GM23248 (cell line): ENCODE data around the gene MTA2. TPM values are rescaled to one million over a fixed set of nuclear protein-coding genes. Genes with fewer than 3 reads are reported as not detected.
A peak's percentile ranks its signal among the peaks of the same experiment; 100 is the strongest.

Source experiments
- DNase-seq: peaks from one replicate; pipeline ENCODE4 v3.0.0-alpha.2; 2015
- H2AFZ ChIP-seq: fragments of 200-600 bp; sonication (generic); 2 replicates; pipeline ENCODE4 v1.6.1; 2016; ENCODE audit warnings: antibody characterized with exemption
- H3F3A ChIP-seq: fragments of 200-600 bp; sonication (generic); 2 replicates; pipeline ENCODE4 v1.6.1; 2016; ENCODE audit warnings: mild to moderate bottlenecking, antibody characterized with exemption, mixed run types; ENCODE audit not compliant: insufficient read depth
- H3K27ac ChIP-seq: fragments of 200-600 bp; sonication (generic); 2 replicates; pipeline ENCODE4 v1.5.1; 2016; ENCODE audit warnings: mild to moderate bottlenecking
- H3K27me3 ChIP-seq: fragments of 200-600 bp; sonication (generic); replicated peaks from 2 replicates; pipeline ENCODE4 v1.6.1; 2016; ENCODE audit warnings: mild to moderate bottlenecking; ENCODE audit not compliant: insufficient read depth
- H3K36me3 ChIP-seq: fragments of 200-600 bp; sonication (generic); 2 replicates; pipeline ENCODE4 v1.6.1; 2016; ENCODE audit warnings: low read depth, mild to moderate bottlenecking
- H3K4me1 ChIP-seq: fragments of 200-600 bp; sonication (generic); 2 replicates; pipeline ENCODE4 v1.6.1; 2016; ENCODE audit warnings: mild to moderate bottlenecking; ENCODE audit not compliant: insufficient read depth
- H3K4me2 ChIP-seq: fragments of 200-600 bp; sonication (generic); one replicate; pipeline ENCODE4 v1.6.1; 2016; ENCODE audit warnings: mild to moderate bottlenecking; ENCODE audit not compliant: unreplicated experiment
- H3K4me3 ChIP-seq: fragments of 200-600 bp; sonication (generic); 2 replicates; pipeline ENCODE4 v1.5.1; 2016; ENCODE audit warnings: mild to moderate bottlenecking
- H3K79me2 ChIP-seq: fragments of 200-600 bp; sonication (generic); 2 replicates; pipeline ENCODE4 v1.6.1; 2016; ENCODE audit warnings: mild to moderate bottlenecking; ENCODE audit not compliant: insufficient read depth
- H3K9ac ChIP-seq: fragments of 200-600 bp; sonication (generic); 2 replicates; pipeline ENCODE4 v1.6.1; 2016; ENCODE audit warnings: mild to moderate bottlenecking
- H3K9me2 ChIP-seq: fragments of 200-600 bp; sonication (generic); 2 replicates; pipeline ENCODE4 v1.6.1; 2016; ENCODE audit warnings: mixed run types, mild to moderate bottlenecking, moderate library complexity; ENCODE audit not compliant: insufficient read depth
- H3K9me3 ChIP-seq: fragments of 200-600 bp; sonication (generic); one replicate; pipeline ENCODE4 v1.6.1; 2017; ENCODE audit warnings: low read depth
- H4K20me1 ChIP-seq: fragments of 200-600 bp; sonication (generic); 2 replicates; pipeline ENCODE4 v1.6.0; 2016; ENCODE audit not compliant: insufficient read depth
- EZH2 ChIP-seq: fragments of 200-600 bp; sonication (generic); IDR thresholded peaks from 2 replicates; pipeline ENCODE4 v1.6.1; 2018; ENCODE audit warnings: antibody characterized with exemption, mild to moderate bottlenecking; ENCODE audit not compliant: insufficient read depth, poor library complexity, severe bottlenecking
- EZH2phosphoT487 ChIP-seq: fragments of 200-600 bp; sonication (generic); IDR thresholded peaks from 2 replicates; pipeline ENCODE4 v1.6.1; 2018; ENCODE audit warnings: antibody characterized with exemption, moderate library complexity, mild to moderate bottlenecking, low read depth; ENCODE audit not compliant: insufficient read depth
- WGBS, 2 experiments: methylation state at CpG; one replicate each; pipeline ENCODE4 v1.1.6; 2015 to 2017; ENCODE audit warnings: low lambda C conversion rate in 2 of 2, low coverage in 1 of 2; ENCODE audit errors: missing lambda C conversion rate in 2 of 2; 5-methylcytosine and 5-hydroxymethylcytosine counted together
- in situ Hi-C: fragments of 300-500 bp; cut with MboI; formaldehyde crosslinking; loops from 2 replicates; pipeline ENCODE4 v1.15.0; 2020
- polyA plus RNA-seq: library from polyadenylated mRNA; unstranded; fragments of >200 nt; fragmentation: Nextera tagmentation; extraction: Ambion mirVana; gene quantifications from 2 replicates; pipeline ENCODE4 v1.2.1, GENCODE V29; 2016
- total RNA-seq: library from RNA; depleted of rRNA; stranded (reverse); fragments of >200 nt; shearing (Covaris generic); gene quantifications from 2 replicates; pipeline ENCODE4 v1.2.3, GENCODE V29; 2014

MTA2 gene
- total and polyA plus RNA-seq, 2 experiments from 2014 or later: 28.9 to 98.8 TPM

GRCh38 chr11:62611705-62612365 lies 10.2 kb upstream of the MTA2 start:
- Histone ChIP-seq H3K79me2 (peaks cover 30% of the 10 kb centered on the region), H3K27me3 (no peaks in the 10 kb centered on the region), H3K9ac (peak overlapping the region; percentile 82), H4K20me1 (no peaks in the 10 kb centered on the region), H3K27ac (peak overlapping the region; percentile 67), H3K4me1 (peaks cover 5% of the 10 kb centered on the region; the same call in 1 of the 2 replicates), H2AFZ (peak overlapping the region; percentile 80), H3K9me2 (no peaks in the 10 kb centered on the region), H3K4me2 (peak overlapping the region; percentile 79), H3K9me3 (no peaks in the 10 kb centered on the region), H3K4me3 (peak overlapping the region; percentile 83), H3K36me3 (peaks cover 4% of the 10 kb centered on the region; the same call in 1 of the 2 replicates), H3F3A (peaks cover 9% of the 10 kb centered on the region; the same call in 1 of the 2 replicates)
- peak; percentile 87 for DNase-seq
- TF ChIP-seq EZH2 (no peak), EZH2phosphoT487 (no peak)
- in situ Hi-C loops: no loop called here
- 0 to 2% methylated on average over 30 to 34 of the region's 34 CpGs for WGBS, 2 experiments

- Histone ChIP-seq H3K9me2 (no peaks in the 10 kb centered on the region), H3K4me3 (peak overlapping the region; percentile 83), H3K4me1 (peaks cover 5% of the 10 kb centered on the region; the same call in 1 of the 2 replicates), H3K9ac (peak overlapping the region; percentile 82), H4K20me1 (no peaks in the 10 kb centered on the region), H3F3A (peaks cover 9% of the 10 kb centered on the region; the same call in 1 of the 2 replicates), H3K36me3 (peaks cover 4% of the 10 kb centered on the region; the same call in 1 of the 2 replicates), H3K4me2 (peak overlapping the region; percentile 79), H3K79me2 (peaks cover 30% of the 10 kb centered on the region), H3K27me3 (no peaks in the 10 kb centered on the region), H3K9me3 (no peaks in the 10 kb centered on the region), H2AFZ (peak overlapping the region; percentile 80; the same call in 1 of the 2 replicates), H3K27ac (peak overlapping the region; percentile 67)
- TF ChIP-seq EZH2phosphoT487 (no peak), EZH2 (no peak)
- WGBS, 2 experiments: 74% methylated on average over 23 to 28 of the region's 28 CpGs
- no peak for DNase-seq
- in situ Hi-C loops: no loop called here
Observed at GRCh38 chr11:62610814-62611704, 9.4 kb upstream of the MTA2 start.

GRCh38 chr11:62610403-62610802 lies 8.7 kb upstream of the MTA2 start:
- Histone ChIP-seq H3K4me3 (no peak overlapping the region), H3K27me3 (no peaks in the 10 kb centered on the region), H3K4me1 (peaks cover 5% of the 10 kb centered on the region; the same call in 1 of the 2 replicates), H3K9me2 (no peaks in the 10 kb centered on the region), H3K79me2 (peaks cover 30% of the 10 kb centered on the region), H4K20me1 (no peaks in the 10 kb centered on the region), H3K27ac (no peak overlapping the region), H2AFZ (no peak overlapping the region), H3K9ac (no peak overlapping the region), H3K4me2 (no peak overlapping the region), H3F3A (peaks cover 9% of the 10 kb centered on the region; the same call in 1 of the 2 replicates), H3K9me3 (no peaks in the 10 kb centered on the region), H3K36me3 (peaks cover 4% of the 10 kb centered on the region; the same call in 1 of the 2 replicates)
- 77 to 85% methylated on average over 6 of the region's 6 CpGs for WGBS, 2 experiments
- no peak for DNase-seq
- no peak for TF ChIP-seq EZH2
- TF ChIP-seq EZH2phosphoT487: no peak
- in situ Hi-C loops: no loop called here

GRCh38 chr11:62608776-62609175 lies 7.1 kb upstream of the MTA2 start:
- Histone ChIP-seq H3K27me3 (no peaks in the 10 kb centered on the region), H3K9me3 (no peaks in the 10 kb centered on the region), H4K20me1 (no peaks in the 10 kb centered on the region), H3K4me2 (no peak overlapping the region), H3K9ac (no peak overlapping the region), H2AFZ (no peak overlapping the region), H3K4me1 (peaks cover 5% of the 10 kb centered on the region; the same call in 1 of the 2 replicates), H3K79me2 (peaks cover 30% of the 10 kb centered on the region), H3K4me3 (no peak overlapping the region), H3K36me3 (peaks cover 4% of the 10 kb centered on the region; the same call in 1 of the 2 replicates), H3F3A (peaks cover 4% of the 10 kb centered on the region), H3K27ac (no peak overlapping the region), H3K9me2 (no peaks in the 10 kb centered on the region)
- in situ Hi-C loops: no loop called here
- no peak for DNase-seq
- TF ChIP-seq EZH2 (no peak), EZH2phosphoT487 (no peak)
- WGBS, 2 experiments: 97 to 99% methylated on average over 12 of the region's 12 CpGs
